ENCODE measurements around the gene KCNN4. TPM values are rescaled to one million over a fixed set of nuclear protein-coding genes. Genes with fewer than 3 reads are reported as not detected.
"Not testable (repeated sequence)": the region's sequence is repeated elsewhere in the genome, so short reads cannot be mapped to it uniquely, and the experiment has no call there.

KCNN4 gene
- polyA plus RNA-seq, 1 donor = 0.51 TPM

- DNase-seq (ENCODE audit: low read depth) = no peak
Observed at GRCh38 chr19:43774103-43774939, 6.5 kb downstream of the KCNN4 start.

- no peak for DNase-seq (ENCODE audit: low read depth)
Observed at GRCh38 chr19:43773725-43774102, 7.1 kb downstream of the KCNN4 start.

- no peak for DNase-seq (ENCODE audit: low read depth)
Observed at GRCh38 chr19:43769256-43769655, 11.5 kb downstream of the KCNN4 start.

- DNase-seq (ENCODE audit: low read depth) = no peak
Observed at GRCh38 chr19:43768273-43769050, 12.3 kb downstream of the KCNN4 start.

- DNase-seq (ENCODE audit: low read depth) = no peak
Observed at GRCh38 chr19:43767818-43768217, 13.0 kb downstream of the KCNN4 start.

- DNase-seq (ENCODE audit: low read depth) = no peak
Observed at GRCh38 chr19:43767316-43767715, 13.5 kb downstream of the KCNN4 start.

GRCh38 chr19:43766755-43767043 is 14.1 kb downstream of the KCNN4 start:
- no peak for DNase-seq (ENCODE audit: low read depth)

- no peak for DNase-seq (ENCODE audit: low read depth)
Observed at GRCh38 chr19:43765109-43765876, 15.5 kb downstream of the KCNN4 start.

- not testable (repeated sequence) for DNase-seq (ENCODE audit: low read depth)
Observed at GRCh38 chr19:43764684-43765083, 16.1 kb downstream of the KCNN4 start.

- DNase-seq (ENCODE audit: low read depth) = no peak
Observed at GRCh38 chr19:43763473-43763939, 17.3 kb downstream of the KCNN4 start.

GRCh38 chr19:43762814-43763213 is 18.0 kb downstream of the KCNN4 start:
- no peak for DNase-seq (ENCODE audit: low read depth)

GRCh38 chr19:43760941-43761340 is 19.8 kb downstream of the KCNN4 start:
- DNase-seq (ENCODE audit: low read depth) = no peak

- no peak for DNase-seq (ENCODE audit: low read depth)
Observed at GRCh38 chr19:43759515-43759914, 21.3 kb downstream of the KCNN4 start.

- peak; percentile 48 for DNase-seq (ENCODE audit: low read depth)
Observed at GRCh38 chr19:43755256-43755801, 25.4 kb downstream of the KCNN4 start.

GRCh38 chr19:43754503-43755255 is 26.1 kb downstream of the KCNN4 start, which contains the start of gene SMG9:
TSS of gene SMG9 (minus strand) at chr19:43754962. CDS start at chr19:43750741, 4,221 bp downstream.
- peak; percentile 91 for DNase-seq (ENCODE audit: low read depth)

- DNase-seq (ENCODE audit: low read depth) = no peak
Observed at GRCh38 chr19:43754253-43754502, 26.6 kb downstream of the KCNN4 start.

GRCh38 chr19:43752287-43752875 is 28.4 kb downstream of the KCNN4 start:
- no peak for DNase-seq (ENCODE audit: low read depth)

GRCh38 chr19:43751466-43752220 is 29.1 kb downstream of the KCNN4 start:
- DNase-seq (ENCODE audit: low read depth) = no peak

- no peak for DNase-seq (ENCODE audit: low read depth)
Observed at GRCh38 chr19:43749898-43750297, 30.9 kb downstream of the KCNN4 start.

- DNase-seq (ENCODE audit: low read depth) = no peak
Observed at GRCh38 chr19:43749152-43749551, 31.6 kb downstream of the KCNN4 start.
